Liver (tissue), 9 donors: ENCODE results near the gene LYZL1. TPM values are rescaled to one million over a fixed set of nuclear protein-coding genes. Genes with fewer than 3 reads are reported as not detected.

Experiments
- DNase-seq: peaks from one replicate; pipeline ENCODE4 v3.0.0-alpha.2; 2017; ENCODE audit warnings: low spot score
- H3K27ac ChIP-seq, 2 donors: one replicate each; pipeline ENCODE4 v1.7.0; 2013; ENCODE audit warnings: inconsistent platforms in 2 of 2, low read length in 2 of 2, control low read depth in 1 of 2, low read depth in 1 of 2, mild to moderate bottlenecking in 1 of 2
- H3K27me3 ChIP-seq, 4 donors: one replicate each; pipeline versions ENCODE4 v1.6.1 to v1.7.0; 2013; ENCODE audit warnings: low read length in 3 of 4, inconsistent platforms in 1 of 4, mild to moderate bottlenecking in 1 of 4, moderate library complexity in 1 of 4; ENCODE audit not compliant: control insufficient read depth in 4 of 4, insufficient read depth in 4 of 4
- H3K36me3 ChIP-seq, 4 donors: one replicate each; pipeline versions ENCODE4 v1.6.1 to v1.7.0; 2013; ENCODE audit warnings: low read length in 3 of 4, mild to moderate bottlenecking in 3 of 4, low read depth in 1 of 4, moderate library complexity in 1 of 4; ENCODE audit not compliant: control insufficient read depth in 4 of 4, insufficient read depth in 3 of 4
- H3K4me1 ChIP-seq, 4 donors: one replicate each; pipeline versions ENCODE4 v1.6.1 to v1.7.0; 2013; ENCODE audit warnings: low read length in 3 of 4, mild to moderate bottlenecking in 3 of 4, moderate library complexity in 1 of 4; ENCODE audit not compliant: control insufficient read depth in 4 of 4, insufficient read depth in 4 of 4
- H3K4me3 ChIP-seq, 3 donors: one replicate each; pipeline versions ENCODE4 v1.6.1 to v1.7.0; 2013; ENCODE audit warnings: low read length in 3 of 3, control low read depth in 1 of 3, low read depth in 1 of 3, mild to moderate bottlenecking in 1 of 3
- H3K9ac ChIP-seq, 2 donors: one replicate each; pipeline ENCODE4 v1.7.0; 2013; ENCODE audit warnings: low read length in 2 of 2, mild to moderate bottlenecking in 2 of 2, moderate library complexity in 2 of 2, control low read depth in 1 of 2, low read depth in 1 of 2
- H3K9me3 ChIP-seq, 4 donors: one replicate each; pipeline versions ENCODE4 v1.6.1 to v1.7.0; 2013; ENCODE audit warnings: low read length in 3 of 4; ENCODE audit not compliant: control insufficient read depth in 4 of 4
- EGR1 ChIP-seq, 2 donors: IDR thresholded peaks; 2 replicates each; pipeline ENCODE4 v1.6.1; 2016 to 2018; ENCODE audit warnings: antibody characterized with exemption in 2 of 2, low read depth in 2 of 2
- FOXA1 ChIP-seq: IDR thresholded peaks from 2 replicates; pipeline ENCODE4 v1.6.1; 2016; ENCODE audit warnings: antibody characterized with exemption
- FOXA2 ChIP-seq: IDR thresholded peaks from 2 replicates; pipeline ENCODE4 v1.6.1; 2016; ENCODE audit warnings: antibody characterized with exemption
- GABPA ChIP-seq, 2 donors: IDR thresholded peaks in 1 of 2; conservative IDR thresholded peaks in 1 of 2; 2 replicates each; pipeline ENCODE4 v1.6.1; 2016; ENCODE audit warnings: antibody characterized with exemption in 2 of 2, mild to moderate bottlenecking in 1 of 2, moderate library complexity in 1 of 2
- HNF4A ChIP-seq, 2 donors: conservative IDR thresholded peaks; 2 replicates each; pipeline ENCODE4 v1.6.1; 2016; ENCODE audit warnings: antibody characterized with exemption in 2 of 2, mild to moderate bottlenecking in 2 of 2
- HNF4G ChIP-seq: IDR thresholded peaks from 2 replicates; pipeline ENCODE4 v1.6.1; 2016; ENCODE audit warnings: antibody characterized with exemption
- JUND ChIP-seq, 2 donors: IDR thresholded peaks; 2 replicates each; pipeline ENCODE4 v1.6.1; 2016; ENCODE audit warnings: antibody characterized with exemption in 2 of 2
- NR2F2 ChIP-seq: IDR thresholded peaks from 2 replicates; pipeline ENCODE4 v1.6.1; 2016; ENCODE audit warnings: antibody characterized with exemption
- RAD21 ChIP-seq, 2 donors: IDR thresholded peaks; 2 replicates each; pipeline ENCODE4 v1.6.1; 2016; ENCODE audit warnings: antibody characterized with exemption in 2 of 2, mild to moderate bottlenecking in 2 of 2
- RXRA ChIP-seq, 2 donors: IDR thresholded peaks; 2 replicates each; pipeline ENCODE4 v1.6.1; 2017 to 2018; ENCODE audit warnings: antibody characterized with exemption in 2 of 2, mild to moderate bottlenecking in 1 of 2
- SP1 ChIP-seq: IDR thresholded peaks from 2 replicates; pipeline ENCODE4 v1.6.1; 2018; ENCODE audit warnings: antibody characterized with exemption, mild to moderate bottlenecking
- TAF1 ChIP-seq: conservative IDR thresholded peaks from 2 replicates; pipeline ENCODE4 v1.6.1; 2016; ENCODE audit warnings: antibody characterized with exemption, mild to moderate bottlenecking
- YY1 ChIP-seq: IDR thresholded peaks from 2 replicates; pipeline ENCODE4 v1.6.1; 2016; ENCODE audit warnings: antibody characterized with exemption, mild to moderate bottlenecking
- WGBS: extraction: QIAGEN DNeasy Blood & Tissue Kit; methylation state at CpG from one replicate; pipeline ENCODE4 v1.1.7; 2013; 5-methylcytosine and 5-hydroxymethylcytosine counted together
- polyA plus RNA-seq, 2 donors: library from polyadenylated mRNA; stranded (reverse) in 1 of 2; unstranded in 1 of 2; fragments of 200-250 nt in 1 of 2; fragments of >200 nt in 1 of 2; fragmentation: Nextera tagmentation in 1 of 2; extraction: Ambion mirVana in 1 of 2; gene quantifications; one replicate each; pipeline versions ENCODE4 v1.2.1 to v1.2.3, GENCODE V29; 2013 to 2015
- total RNA-seq, 2 donors: library from RNA; depleted of rRNA; stranded (reverse); fragments of >200 nt; gene quantifications; one replicate each; pipeline ENCODE4 v1.2.3, GENCODE V29; 2014
- TF ChIP-seq, protein P1 (sequence below): IDR thresholded peaks from 2 replicates; pipeline ENCODE4 v1.6.1; 2016; ENCODE audit warnings: antibody characterized with exemption
- TF ChIP-seq, protein P2 (sequence below): IDR thresholded peaks from 2 replicates; pipeline ENCODE4 v1.6.1; 2016; ENCODE audit warnings: antibody characterized with exemption
- TF ChIP-seq, protein P3 (sequence below): IDR thresholded peaks from 2 replicates; pipeline ENCODE4 v1.6.1; 2016; ENCODE audit warnings: antibody characterized with exemption
- TF ChIP-seq, protein P4 (sequence below): IDR thresholded peaks from 2 replicates; pipeline ENCODE4 v1.6.1; 2016; ENCODE audit warnings: antibody characterized with exemption, mild to moderate bottlenecking
- TF ChIP-seq, protein P5 (sequence below): fragments of 150-350 bp; IDR thresholded peaks from 2 replicates; pipeline ENCODE4 v1.5.1; 2017; ENCODE audit warnings: improper control_type of control experiment, low read depth, low read length; ENCODE audit not compliant: missing input control
- donor health status: healthy.
- donor health status: healthy.
- donor health status: healthy.
- donor health status: healthy.
- donor health status: healthy.

Gene LYZL1
- total and polyA plus RNA-seq, 4 donors, result not detected

DNA sequence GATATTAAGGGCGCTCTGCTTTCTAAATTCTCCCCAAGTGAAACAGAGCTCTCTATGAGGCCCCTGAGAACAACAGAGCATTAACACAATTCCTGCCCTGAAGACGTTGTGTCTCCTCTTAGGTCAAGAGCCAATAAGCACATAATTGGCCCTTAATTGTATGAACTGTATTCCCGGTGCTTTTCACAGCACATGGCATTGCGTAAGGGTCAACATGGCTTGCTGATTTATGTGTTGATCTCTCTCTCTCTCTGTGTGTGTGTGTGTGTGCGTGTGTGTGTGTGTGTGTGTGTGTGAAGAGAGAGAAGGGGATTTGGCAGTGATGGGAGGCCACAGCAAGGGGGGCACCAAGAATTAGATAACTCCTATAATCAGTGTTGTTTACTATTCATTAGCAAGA is 40.5 kb downstream of the LYZL1 start:
- H3K9me3 ChIP-seq, result no peaks in the 10 kb centered on the region
- H3K27me3 ChIP-seq, result no peaks in the 10 kb centered on the region
- DNase-seq, result no peak
- TF ChIP-seq SP1 (no peak), JUND (IDR thresholded peaks at IDR 0.05) (no peak), NR2F2 (no peak), HNF4A (conservative IDR thresholded peaks at IDR 0.05) (peak; percentile 51 to 65), YY1 (peak; percentile 72), TAF1 (no peak), RAD21 (IDR thresholded peaks at IDR 0.05) (peak in 1 of 2 donors; percentile 36), EGR1 (IDR thresholded peaks at IDR 0.05; ENCODE audit: low read depth in 2 of 2) (no peak), FOXA2 (peak; percentile 74), FOXA1 (peak; percentile 74), RXRA (IDR thresholded peaks at IDR 0.05) (peak; percentile 37 to 59), HNF4G (no peak), GABPA (IDR thresholded peaks at IDR 0.05 in 1 of 2, conservative IDR thresholded peaks at IDR 0.05 in 1 of 2) (no peak)
- TF ChIP-seq, protein P1, sequence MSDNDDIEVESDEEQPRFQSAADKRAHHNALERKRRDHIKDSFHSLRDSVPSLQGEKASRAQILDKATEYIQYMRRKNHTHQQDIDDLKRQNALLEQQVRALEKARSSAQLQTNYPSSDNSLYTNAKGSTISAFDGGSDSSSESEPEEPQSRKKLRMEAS, result peak; percentile 95
- TF ChIP-seq, protein P2, sequence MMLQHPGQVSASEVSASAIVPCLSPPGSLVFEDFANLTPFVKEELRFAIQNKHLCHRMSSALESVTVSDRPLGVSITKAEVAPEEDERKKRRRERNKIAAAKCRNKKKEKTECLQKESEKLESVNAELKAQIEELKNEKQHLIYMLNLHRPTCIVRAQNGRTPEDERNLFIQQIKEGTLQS, result no peak
- TF ChIP-seq, protein P3, sequence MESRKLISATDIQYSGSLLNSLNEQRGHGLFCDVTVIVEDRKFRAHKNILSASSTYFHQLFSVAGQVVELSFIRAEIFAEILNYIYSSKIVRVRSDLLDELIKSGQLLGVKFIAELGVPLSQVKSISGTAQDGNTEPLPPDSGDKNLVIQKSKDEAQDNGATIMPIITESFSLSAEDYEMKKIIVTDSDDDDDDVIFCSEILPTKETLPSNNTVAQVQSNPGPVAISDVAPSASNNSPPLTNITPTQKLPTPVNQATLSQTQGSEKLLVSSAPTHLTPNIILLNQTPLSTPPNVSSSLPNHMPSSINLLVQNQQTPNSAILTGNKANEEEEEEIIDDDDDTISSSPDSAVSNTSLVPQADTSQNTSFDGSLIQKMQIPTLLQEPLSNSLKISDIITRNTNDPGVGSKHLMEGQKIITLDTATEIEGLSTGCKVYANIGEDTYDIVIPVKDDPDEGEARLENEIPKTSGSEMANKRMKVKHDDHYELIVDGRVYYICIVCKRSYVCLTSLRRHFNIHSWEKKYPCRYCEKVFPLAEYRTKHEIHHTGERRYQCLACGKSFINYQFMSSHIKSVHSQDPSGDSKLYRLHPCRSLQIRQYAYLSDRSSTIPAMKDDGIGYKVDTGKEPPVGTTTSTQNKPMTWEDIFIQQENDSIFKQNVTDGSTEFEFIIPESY, result no peak
- TF ChIP-seq, protein P4, sequence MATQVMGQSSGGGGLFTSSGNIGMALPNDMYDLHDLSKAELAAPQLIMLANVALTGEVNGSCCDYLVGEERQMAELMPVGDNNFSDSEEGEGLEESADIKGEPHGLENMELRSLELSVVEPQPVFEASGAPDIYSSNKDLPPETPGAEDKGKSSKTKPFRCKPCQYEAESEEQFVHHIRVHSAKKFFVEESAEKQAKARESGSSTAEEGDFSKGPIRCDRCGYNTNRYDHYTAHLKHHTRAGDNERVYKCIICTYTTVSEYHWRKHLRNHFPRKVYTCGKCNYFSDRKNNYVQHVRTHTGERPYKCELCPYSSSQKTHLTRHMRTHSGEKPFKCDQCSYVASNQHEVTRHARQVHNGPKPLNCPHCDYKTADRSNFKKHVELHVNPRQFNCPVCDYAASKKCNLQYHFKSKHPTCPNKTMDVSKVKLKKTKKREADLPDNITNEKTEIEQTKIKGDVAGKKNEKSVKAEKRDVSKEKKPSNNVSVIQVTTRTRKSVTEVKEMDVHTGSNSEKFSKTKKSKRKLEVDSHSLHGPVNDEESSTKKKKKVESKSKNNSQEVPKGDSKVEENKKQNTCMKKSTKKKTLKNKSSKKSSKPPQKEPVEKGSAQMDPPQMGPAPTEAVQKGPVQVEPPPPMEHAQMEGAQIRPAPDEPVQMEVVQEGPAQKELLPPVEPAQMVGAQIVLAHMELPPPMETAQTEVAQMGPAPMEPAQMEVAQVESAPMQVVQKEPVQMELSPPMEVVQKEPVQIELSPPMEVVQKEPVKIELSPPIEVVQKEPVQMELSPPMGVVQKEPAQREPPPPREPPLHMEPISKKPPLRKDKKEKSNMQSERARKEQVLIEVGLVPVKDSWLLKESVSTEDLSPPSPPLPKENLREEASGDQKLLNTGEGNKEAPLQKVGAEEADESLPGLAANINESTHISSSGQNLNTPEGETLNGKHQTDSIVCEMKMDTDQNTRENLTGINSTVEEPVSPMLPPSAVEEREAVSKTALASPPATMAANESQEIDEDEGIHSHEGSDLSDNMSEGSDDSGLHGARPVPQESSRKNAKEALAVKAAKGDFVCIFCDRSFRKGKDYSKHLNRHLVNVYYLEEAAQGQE, result no peak
- TF ChIP-seq, protein P5, sequence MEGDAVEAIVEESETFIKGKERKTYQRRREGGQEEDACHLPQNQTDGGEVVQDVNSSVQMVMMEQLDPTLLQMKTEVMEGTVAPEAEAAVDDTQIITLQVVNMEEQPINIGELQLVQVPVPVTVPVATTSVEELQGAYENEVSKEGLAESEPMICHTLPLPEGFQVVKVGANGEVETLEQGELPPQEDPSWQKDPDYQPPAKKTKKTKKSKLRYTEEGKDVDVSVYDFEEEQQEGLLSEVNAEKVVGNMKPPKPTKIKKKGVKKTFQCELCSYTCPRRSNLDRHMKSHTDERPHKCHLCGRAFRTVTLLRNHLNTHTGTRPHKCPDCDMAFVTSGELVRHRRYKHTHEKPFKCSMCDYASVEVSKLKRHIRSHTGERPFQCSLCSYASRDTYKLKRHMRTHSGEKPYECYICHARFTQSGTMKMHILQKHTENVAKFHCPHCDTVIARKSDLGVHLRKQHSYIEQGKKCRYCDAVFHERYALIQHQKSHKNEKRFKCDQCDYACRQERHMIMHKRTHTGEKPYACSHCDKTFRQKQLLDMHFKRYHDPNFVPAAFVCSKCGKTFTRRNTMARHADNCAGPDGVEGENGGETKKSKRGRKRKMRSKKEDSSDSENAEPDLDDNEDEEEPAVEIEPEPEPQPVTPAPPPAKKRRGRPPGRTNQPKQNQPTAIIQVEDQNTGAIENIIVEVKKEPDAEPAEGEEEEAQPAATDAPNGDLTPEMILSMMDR, result no peak
- 39% methylated on average over 5 of the region's 5 CpGs for WGBS
- H3K36me3 ChIP-seq, result no peaks in the 10 kb centered on the region
- no peak overlapping the region for H3K9ac ChIP-seq
- H3K27ac ChIP-seq, result peak overlapping the region; percentile 21 to 36
- peaks cover 4 to 47% (median 45%) of the 10 kb centered on the region in 4 donors for H3K4me1 ChIP-seq
- H3K4me3 ChIP-seq, result no peak overlapping the region
